ENCODE data around the gene C16orf86.

DNA sequence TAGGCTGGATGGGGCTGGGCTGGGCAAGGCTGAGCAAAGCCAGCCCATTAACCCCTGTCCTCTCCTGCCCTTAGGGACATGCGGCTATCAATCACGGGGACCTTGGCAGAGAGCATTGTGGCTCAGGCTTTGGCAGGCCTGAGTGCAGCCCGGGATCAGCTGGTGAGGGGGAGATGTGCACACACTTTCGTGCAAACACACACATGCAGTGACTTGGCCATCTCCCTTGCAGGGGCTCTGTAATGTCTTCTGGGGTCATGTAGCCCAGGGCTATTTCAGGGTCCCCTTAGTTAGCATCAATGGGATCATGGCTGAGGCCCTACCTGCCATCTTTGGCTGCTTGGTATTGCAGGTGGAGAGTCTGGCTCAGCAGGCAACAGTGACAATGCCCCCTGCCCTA lies 14.8 kb upstream of the C16orf86 start:
- TF ChIP-seq ZNF565 (CRISPR knock-in tag; conservative IDR thresholded peaks at IDR 0.05; ENCODE audit: low read depth) = no peak
- TF ChIP-seq, protein P1, sequence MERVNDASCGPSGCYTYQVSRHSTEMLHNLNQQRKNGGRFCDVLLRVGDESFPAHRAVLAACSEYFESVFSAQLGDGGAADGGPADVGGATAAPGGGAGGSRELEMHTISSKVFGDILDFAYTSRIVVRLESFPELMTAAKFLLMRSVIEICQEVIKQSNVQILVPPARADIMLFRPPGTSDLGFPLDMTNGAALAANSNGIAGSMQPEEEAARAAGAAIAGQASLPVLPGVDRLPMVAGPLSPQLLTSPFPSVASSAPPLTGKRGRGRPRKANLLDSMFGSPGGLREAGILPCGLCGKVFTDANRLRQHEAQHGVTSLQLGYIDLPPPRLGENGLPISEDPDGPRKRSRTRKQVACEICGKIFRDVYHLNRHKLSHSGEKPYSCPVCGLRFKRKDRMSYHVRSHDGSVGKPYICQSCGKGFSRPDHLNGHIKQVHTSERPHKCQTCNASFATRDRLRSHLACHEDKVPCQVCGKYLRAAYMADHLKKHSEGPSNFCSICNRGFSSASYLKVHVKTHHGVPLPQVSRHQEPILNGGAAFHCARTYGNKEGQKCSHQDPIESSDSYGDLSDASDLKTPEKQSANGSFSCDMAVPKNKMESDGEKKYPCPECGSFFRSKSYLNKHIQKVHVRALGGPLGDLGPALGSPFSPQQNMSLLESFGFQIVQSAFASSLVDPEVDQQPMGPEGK (CRISPR knock-in tag; IDR thresholded peaks at IDR 0.05; ENCODE audit: borderline replicate concordance) = no peak
- no peak for TF ChIP-seq ESRRG (CRISPR knock-in tag; IDR thresholded peaks at IDR 0.05)
- TF ChIP-seq, protein P2, sequence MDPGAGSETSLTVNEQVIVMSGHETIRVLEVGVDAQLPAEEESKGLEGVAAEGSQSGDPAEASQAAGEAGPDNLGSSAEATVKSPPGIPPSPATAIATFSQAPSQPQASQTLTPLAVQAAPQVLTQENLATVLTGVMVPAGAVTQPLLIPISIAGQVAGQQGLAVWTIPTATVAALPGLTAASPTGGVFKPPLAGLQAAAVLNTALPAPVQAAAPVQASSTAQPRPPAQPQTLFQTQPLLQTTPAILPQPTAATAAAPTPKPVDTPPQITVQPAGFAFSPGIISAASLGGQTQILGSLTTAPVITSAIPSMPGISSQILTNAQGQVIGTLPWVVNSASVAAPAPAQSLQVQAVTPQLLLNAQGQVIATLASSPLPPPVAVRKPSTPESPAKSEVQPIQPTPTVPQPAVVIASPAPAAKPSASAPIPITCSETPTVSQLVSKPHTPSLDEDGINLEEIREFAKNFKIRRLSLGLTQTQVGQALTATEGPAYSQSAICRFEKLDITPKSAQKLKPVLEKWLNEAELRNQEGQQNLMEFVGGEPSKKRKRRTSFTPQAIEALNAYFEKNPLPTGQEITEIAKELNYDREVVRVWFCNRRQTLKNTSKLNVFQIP (CRISPR knock-in tag; IDR thresholded peaks at IDR 0.05; ENCODE audit: borderline replicate concordance, low read depth) = no peak
- no peak for TF ChIP-seq PPARA (CRISPR knock-in tag; IDR thresholded peaks at IDR 0.05; ENCODE audit: borderline replicate concordance)
- TF ChIP-seq ZNF8 (CRISPR knock-in tag; IDR thresholded peaks at IDR 0.05) = no peak
- no peak for TF ChIP-seq TOX (CRISPR knock-in tag; IDR thresholded peaks at IDR 0.05; ENCODE audit: borderline replicate concordance)
- TF ChIP-seq ISL1 (CRISPR knock-in tag; IDR thresholded peaks at IDR 0.05) = no peak
- TF ChIP-seq SNAI2 (CRISPR knock-in tag; IDR thresholded peaks at IDR 0.05) = no peak
- TF ChIP-seq RARB (CRISPR knock-in tag; IDR thresholded peaks at IDR 0.05) = no peak
- TF ChIP-seq, protein P3, sequence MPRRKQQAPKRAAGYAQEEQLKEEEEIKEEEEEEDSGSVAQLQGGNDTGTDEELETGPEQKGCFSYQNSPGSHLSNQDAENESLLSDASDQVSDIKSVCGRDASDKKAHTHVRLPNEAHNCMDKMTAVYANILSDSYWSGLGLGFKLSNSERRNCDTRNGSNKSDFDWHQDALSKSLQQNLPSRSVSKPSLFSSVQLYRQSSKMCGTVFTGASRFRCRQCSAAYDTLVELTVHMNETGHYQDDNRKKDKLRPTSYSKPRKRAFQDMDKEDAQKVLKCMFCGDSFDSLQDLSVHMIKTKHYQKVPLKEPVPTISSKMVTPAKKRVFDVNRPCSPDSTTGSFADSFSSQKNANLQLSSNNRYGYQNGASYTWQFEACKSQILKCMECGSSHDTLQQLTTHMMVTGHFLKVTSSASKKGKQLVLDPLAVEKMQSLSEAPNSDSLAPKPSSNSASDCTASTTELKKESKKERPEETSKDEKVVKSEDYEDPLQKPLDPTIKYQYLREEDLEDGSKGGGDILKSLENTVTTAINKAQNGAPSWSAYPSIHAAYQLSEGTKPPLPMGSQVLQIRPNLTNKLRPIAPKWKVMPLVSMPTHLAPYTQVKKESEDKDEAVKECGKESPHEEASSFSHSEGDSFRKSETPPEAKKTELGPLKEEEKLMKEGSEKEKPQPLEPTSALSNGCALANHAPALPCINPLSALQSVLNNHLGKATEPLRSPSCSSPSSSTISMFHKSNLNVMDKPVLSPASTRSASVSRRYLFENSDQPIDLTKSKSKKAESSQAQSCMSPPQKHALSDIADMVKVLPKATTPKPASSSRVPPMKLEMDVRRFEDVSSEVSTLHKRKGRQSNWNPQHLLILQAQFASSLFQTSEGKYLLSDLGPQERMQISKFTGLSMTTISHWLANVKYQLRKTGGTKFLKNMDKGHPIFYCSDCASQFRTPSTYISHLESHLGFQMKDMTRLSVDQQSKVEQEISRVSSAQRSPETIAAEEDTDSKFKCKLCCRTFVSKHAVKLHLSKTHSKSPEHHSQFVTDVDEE (CRISPR knock-in tag; IDR thresholded peaks at IDR 0.05) = no peak
- no peak for TF ChIP-seq BACH2 (CRISPR knock-in tag; IDR thresholded peaks at IDR 0.05; ENCODE audit: borderline replicate concordance)

Measured in SK-N-SH treated with all-trans-retinoic acid at 6 μM for 48 hours (cell line).